Stimulated activated CD8-positive, alpha-beta memory T cell treated with anti-CD3 and anti-CD28 coated beads, Interleukin-4, amount 100 ng/mL, for 24 hours (primary cell): Measurements from ENCODE around the gene ABCG5.

Experiments used
- DNase-seq: peaks from one replicate; pipeline ENCODE4 v3.0.0-alpha.2; 2020; ENCODE audit warnings: low read depth

Gene ABCG5

GRCh38 chr2:43806719-43807031 is 32.0 kb downstream of the ABCG5 start:
- DNase-seq: no peak

- DNase-seq: no peak
Observed at GRCh38 chr2:43803113-43803512, 35.5 kb downstream of the ABCG5 start.

- no peak for DNase-seq
Observed at GRCh38 chr2:43802135-43802534, 36.5 kb downstream of the ABCG5 start.

- no peak for DNase-seq
Observed at GRCh38 chr2:43800894-43801293, 37.7 kb downstream of the ABCG5 start.

GRCh38 chr2:43798300-43798699 is 40.3 kb downstream of the ABCG5 start:
- DNase-seq: no peak

GRCh38 chr2:43796206-43796605 is 42.4 kb downstream of the ABCG5 start:
- no peak for DNase-seq

- DNase-seq: no peak
Observed at GRCh38 chr2:43794956-43795355, 43.7 kb downstream of the ABCG5 start.

- no peak for DNase-seq
Observed at GRCh38 chr2:43792653-43793052, 46.0 kb downstream of the ABCG5 start.

GRCh38 chr2:43791035-43791765 is 47.4 kb downstream of the ABCG5 start:
- DNase-seq: no peak

- no peak for DNase-seq
Observed at GRCh38 chr2:43790147-43790546, 48.5 kb downstream of the ABCG5 start.

- DNase-seq: no peak
Observed at GRCh38 chr2:43788646-43789045, 50.0 kb downstream of the ABCG5 start.

- no peak for DNase-seq
Observed at GRCh38 chr2:43787895-43788294, 50.7 kb downstream of the ABCG5 start.

- DNase-seq: no peak
Observed at GRCh38 chr2:43778233-43778632, 60.4 kb downstream of the ABCG5 start.

- DNase-seq: no peak
Observed at GRCh38 chr2:43777306-43777926, 61.2 kb downstream of the ABCG5 start.

- DNase-seq: no peak
Observed at GRCh38 chr2:43776324-43776723, 62.3 kb downstream of the ABCG5 start.

GRCh38 chr2:43774617-43775016 is 64.0 kb downstream of the ABCG5 start:
- no peak for DNase-seq

- peak; percentile 75 for DNase-seq
Observed at GRCh38 chr2:43773876-43774613, 64.6 kb downstream of the ABCG5 start, which contains the start of gene DYNC2LI1. Gene DYNC2LI1, plus strand, starts transcription at chr2:43774039. Its CDS starts 100 bp downstream, at chr2:43774139.

- no peak for DNase-seq
Observed at GRCh38 chr2:43766006-43766405, 72.6 kb downstream of the ABCG5 start.

GRCh38 chr2:43764086-43764705 is 74.4 kb downstream of the ABCG5 start:
- no peak for DNase-seq

GRCh38 chr2:43763091-43763490 is 75.5 kb downstream of the ABCG5 start:
- no peak for DNase-seq
